ENCODE data around the gene ADARB1. TPM values are rescaled to one million over a fixed set of nuclear protein-coding genes. Genes with fewer than 3 reads are reported as not detected.

Gene ADARB1
- total RNA-seq, 1 experiment from 2014 or later: 29.6 TPM

DNA sequence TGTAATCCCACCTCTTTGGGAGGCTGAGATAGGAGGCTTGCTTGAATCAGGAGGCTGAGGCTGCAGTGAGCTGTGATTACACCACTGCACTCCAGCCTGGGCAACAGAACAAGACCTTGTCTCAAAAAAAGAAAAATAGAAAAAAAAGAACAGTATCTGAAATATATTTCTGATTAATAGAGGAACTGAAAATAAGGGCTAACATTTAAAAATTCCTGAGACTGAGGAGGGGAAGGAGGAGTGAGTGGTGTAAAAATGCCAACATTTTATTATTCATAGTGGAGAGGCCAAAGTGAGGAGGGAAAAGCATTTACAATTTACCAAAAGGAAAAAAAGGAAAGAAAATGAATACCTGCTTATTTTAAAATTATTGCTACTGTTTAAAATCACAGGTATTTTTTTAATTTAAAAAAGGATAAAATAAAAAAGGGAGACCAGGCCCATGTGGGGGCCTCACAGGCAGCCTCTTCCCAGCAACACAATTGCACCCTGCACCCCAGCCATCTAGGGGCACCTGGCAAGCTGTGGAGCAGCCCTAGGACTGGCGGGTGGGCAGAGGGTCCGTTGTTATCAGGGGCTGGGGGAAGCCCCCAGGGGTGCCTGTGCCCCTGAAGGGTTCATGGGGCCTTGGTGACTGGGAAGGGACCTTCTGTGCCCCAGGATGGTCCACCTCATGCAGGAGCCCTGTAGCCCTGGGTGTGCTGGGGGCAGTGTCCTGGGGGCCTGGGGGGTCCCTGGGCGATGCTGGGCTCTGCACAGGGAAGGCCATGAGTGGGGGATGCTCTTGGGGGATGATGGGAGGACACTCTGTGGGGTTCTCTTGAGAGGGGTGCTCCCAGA, 34.8 kb upstream of the ADARB1 start:
- DNase-seq (ENCODE audit: low read depth): no peak

DNA sequence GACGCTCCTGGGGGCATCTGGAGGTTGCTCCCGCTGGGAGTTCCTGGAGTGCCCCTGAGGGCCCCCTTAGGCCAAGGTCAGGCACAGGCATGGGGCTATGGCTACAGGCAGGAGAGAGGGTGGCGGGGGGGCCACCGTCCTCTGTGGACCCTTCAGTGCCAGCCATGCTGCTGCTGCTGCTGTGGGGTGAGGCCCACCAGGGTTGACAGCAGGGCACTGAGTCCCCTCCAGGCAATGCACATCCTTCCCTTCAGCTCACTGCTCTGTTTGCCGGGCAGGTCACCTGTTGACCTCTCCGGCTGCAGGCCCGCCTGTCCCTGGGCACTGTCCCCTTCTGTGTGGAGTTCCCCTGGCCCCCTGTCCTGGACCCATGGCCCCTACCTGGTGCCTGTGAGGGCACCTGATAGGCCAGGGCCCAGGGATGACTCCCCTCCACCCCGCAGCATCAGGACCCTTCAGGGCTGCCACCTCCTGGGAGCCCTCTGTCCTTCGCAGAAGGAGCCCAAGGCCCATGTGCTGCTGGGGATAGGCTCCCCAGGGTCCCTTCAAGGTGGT, 34.1 kb upstream of the ADARB1 start:
- DNase-seq (ENCODE audit: low read depth): no peak

DNA sequence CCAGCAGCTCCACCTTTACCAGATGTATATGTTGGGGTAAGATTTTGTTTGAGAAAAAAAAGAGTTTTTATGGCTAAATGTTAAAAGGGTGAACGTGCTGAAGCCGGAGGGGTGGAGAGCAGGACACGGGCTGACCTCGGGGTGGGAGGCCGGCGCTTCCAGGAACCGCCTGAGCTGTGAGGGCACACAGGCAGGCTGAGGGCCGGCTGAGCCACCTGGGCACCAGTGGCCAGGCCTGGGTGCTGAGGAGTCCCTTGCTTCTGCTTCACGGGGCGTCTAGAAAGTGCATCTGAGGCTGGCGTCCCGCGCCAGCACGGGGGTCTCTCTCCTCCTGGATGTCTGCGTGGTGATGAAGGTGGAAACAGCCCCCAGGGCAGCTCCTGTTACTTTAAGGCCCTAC, 33.6 kb upstream of the ADARB1 start:
- no peak for DNase-seq (ENCODE audit: low read depth)

DNA sequence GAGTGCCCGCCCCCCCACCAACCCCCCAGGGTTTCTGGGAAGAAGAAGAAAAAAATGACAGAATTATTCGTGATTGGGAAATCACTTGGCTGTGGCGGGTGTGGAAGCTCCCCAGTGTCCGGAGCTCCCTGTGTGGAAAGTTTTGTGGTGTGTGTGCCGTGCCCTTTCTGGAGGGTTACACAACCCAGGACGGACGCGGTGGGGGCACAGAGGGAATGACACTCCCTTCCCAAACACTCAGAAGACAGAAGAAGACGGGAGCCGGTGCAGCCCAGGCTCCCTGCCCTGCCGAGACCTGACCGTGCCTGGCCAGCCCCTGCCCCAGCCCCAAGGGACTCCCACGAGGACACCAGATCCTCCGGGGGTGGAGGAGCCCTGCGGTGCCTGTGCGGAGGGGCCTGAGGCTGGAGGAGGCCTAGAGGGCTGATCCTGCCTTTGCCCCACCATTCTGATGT, 33.0 kb upstream of the ADARB1 start:
- DNase-seq (ENCODE audit: low read depth): peak; percentile 82

DNA sequence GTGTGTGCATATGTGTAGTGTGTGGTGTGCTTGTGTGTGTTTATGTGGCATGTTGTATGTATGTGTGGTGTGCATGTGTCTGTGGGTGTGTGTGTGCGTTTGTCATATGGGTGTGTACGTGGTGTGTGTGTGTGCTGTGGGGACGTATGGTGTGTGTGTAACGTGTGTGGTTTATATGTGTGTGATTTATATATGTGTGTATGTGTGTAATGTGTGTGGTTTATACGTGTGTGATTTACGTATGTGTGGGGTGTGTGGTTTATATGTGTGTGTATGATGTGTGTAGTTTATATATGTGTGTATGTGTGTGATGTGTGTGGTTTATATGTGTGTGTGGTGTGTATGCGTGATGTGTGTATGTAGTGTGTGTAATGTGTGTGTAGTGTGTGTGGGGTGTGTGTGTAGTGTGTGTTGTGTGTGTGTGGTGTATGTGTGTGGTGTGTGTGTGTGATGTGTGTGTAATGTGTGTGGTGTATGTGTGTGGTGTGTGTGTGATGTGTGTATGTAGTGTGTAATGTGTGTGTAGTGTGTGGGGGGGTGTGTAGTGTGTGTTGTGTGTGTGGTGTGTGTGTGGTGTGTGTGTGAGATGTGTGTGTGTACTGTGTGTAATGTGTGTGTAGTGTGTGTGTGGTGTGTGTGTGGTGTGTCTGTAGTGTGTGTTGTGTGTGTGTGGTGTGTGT, 32.3 kb upstream of the ADARB1 start:
- DNase-seq (ENCODE audit: low read depth): no peak

DNA sequence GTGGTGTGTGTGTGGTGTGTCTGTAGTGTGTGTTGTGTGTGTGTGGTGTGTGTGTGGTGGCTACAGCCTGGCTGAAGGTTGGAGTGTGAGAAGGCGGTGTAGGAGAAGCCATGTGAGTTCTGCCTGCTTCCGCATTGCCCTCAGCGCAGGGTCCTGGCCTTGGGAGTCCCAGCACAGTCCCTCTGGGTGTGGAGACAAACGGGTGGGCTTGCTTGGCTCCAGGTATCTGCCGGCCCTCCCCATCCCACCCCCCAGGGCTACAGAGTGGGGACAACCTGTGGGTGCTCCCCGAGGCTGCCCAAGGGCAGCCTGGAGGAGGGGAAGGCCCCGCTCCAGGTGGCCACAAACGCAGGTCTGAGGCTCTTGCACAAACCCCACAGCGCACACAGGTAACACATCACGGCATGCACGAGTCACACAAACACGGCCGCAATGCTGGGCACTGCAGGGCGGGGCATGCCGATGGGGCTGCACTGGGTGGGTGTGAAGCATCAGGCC, 31.7 kb upstream of the ADARB1 start:
- DNase-seq (ENCODE audit: low read depth): no peak

DNA sequence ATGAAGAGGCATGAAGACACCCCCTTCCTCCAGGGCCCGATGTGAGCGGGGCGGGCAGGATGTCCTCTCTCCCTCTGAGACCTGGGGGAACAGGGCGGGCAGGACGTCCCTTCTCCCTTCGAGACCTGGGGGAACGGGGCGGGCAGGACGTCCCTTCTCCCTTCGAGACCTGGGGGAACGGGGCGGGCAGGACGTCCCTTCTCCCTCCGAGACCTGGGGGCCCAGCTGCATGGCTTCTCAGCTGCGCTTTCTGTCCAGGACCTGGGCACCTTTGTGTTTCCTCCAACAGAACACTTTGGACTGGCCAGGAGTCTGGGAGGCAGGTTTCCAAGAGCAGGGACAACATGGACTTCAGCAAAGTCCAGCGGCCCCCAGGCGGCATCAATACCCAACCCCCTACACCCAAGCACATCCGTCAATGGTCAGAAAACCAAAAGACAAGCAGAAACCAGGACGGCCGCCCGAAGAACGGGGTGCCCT, 30.8 kb upstream of the ADARB1 start:
- DNase-seq (ENCODE audit: low read depth): no peak

DNA sequence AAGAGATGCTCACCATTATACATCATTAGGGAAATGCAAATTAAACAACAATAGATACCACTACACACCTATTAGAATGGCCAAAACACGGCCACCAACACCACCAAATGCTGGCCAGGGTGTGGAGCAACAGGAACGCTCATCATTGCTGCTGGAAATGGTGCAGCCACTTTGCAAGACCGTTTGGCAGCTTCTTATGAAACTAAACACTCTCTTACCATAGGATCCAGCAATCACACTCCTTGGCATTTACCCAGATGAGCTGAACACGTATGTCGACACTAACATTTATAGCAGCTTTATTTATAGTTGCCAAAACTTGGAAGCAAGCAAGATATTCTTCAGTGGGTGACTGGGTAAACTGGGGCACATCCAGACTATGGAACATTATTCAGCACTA, 28.9 kb upstream of the ADARB1 start:
- no peak for DNase-seq (ENCODE audit: low read depth)

DNA sequence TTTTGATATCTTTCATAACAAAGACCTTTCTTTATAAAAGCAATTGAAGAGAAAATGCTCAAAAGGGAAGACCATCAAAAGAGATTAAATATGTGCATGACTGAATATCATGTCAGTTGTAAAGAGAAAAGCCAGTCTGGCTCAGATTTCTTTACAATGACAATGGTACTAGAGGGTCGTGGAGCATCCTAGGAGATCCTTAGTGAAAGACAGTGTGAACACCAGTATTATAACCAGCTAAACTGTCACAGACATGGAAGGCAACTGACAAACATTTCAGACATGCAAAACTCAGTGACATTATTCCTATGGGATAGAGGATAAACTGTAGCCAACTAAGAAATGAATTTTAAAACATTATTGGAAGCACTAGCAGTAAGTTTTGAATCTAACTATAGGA, 27.1 kb upstream of the ADARB1 start:
- no peak for DNase-seq (ENCODE audit: low read depth)

DNA sequence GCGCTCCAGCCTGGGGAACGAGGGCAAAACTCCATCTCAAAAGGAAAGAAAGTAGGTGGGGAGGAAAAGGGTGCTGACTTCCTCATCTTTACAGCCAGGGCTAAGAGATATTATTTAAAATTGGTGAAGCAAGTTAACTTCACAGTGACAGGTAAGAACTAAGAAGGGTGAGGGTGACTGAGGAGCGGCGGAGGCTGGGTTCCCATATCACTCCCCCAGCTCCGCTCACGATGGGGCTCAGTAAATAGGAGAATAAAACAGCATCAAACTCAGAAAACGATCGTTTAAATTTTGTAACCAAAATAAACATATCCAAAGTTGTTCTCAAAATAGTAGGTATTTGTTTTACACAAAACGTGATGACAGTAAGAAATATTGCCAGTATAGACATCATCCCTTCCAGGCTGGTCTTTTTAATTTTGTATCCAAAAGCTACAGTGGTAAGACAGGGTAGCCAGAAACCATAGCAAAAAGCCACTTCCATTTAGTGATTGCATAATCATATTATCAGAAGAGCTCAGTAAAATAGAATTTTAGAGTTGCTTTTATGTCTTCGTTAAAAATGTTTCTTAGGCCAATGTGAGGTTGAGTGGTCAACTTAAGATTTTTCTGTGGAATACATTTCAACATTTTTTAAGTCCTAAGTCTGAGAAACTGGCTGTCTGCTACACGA, 26.2 kb upstream of the ADARB1 start:
- no peak for DNase-seq (ENCODE audit: low read depth)

DNA sequence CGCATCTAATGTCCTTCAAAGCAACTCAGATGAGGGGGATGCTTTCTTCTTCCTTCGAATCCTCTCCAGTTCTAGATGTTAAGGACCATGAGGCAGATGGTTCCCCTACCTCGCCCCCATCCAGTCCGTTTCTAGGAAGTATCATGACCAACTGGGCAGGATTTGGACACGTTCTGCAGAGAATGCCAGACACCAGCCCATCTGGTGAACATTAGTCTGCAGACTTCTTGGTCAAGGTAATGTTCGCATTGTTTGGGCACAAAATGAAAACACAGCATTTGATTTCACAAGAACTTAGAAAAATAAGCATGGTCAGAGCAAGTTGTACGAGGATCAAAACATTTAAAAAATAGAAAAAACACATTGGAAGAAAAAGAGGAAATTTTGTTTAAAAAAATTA, 25.4 kb upstream of the ADARB1 start:
- no peak for DNase-seq (ENCODE audit: low read depth)

DNA sequence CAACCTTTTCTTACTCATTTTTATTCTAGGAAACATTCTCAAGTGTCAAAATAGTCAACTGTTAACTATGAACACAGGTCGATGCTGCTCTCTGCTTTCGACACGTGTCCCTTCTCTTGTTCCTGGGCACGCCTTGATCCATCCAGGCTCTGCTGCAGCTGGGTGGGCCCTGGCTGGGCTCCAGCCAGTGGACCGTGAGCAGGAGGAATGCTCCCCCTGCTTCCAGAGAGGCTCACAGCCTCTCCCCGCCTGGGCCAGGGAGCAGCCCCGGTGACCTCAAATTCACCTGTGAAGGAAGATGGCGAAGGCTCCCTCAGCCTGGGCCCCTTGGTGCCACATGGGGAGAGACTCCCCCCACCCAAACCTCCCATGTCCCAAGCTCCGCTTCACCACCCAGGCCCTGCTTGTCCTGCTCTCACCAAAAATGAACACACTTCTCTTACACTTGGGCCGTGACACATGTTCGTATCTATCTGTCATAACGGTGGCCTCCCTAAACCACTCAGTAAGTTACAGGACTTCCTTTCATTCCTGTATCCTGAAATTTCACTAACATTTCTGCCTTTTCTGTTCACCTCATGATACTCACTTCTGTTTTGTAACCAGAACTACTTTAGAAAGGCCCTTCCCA, 24.6 kb upstream of the ADARB1 start:
- peak; percentile 71 for DNase-seq (ENCODE audit: low read depth)

DNA sequence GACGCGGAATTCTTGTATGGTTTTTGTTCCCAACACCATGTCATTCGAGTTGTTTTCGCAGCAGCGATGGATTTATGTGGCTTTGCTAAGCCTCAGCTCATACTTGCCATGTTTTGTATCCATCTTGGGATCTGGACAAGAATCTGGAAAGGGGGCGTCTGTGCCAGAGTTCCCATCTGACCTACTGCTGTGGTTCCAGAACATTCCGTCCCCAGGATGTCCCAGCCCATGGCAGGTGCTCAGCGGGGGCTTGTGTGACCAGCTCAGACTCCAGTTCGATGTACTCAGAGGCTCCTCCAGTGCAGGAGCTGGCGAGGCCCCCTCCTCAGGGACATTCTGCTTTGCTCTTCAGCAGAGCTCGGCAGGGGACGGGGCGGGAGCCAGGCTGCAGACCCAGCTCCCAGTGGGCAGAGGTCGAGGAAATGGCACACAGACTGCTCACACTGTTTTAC, 24.0 kb upstream of the ADARB1 start:
- peak; percentile 94 for DNase-seq (ENCODE audit: low read depth)

DNA sequence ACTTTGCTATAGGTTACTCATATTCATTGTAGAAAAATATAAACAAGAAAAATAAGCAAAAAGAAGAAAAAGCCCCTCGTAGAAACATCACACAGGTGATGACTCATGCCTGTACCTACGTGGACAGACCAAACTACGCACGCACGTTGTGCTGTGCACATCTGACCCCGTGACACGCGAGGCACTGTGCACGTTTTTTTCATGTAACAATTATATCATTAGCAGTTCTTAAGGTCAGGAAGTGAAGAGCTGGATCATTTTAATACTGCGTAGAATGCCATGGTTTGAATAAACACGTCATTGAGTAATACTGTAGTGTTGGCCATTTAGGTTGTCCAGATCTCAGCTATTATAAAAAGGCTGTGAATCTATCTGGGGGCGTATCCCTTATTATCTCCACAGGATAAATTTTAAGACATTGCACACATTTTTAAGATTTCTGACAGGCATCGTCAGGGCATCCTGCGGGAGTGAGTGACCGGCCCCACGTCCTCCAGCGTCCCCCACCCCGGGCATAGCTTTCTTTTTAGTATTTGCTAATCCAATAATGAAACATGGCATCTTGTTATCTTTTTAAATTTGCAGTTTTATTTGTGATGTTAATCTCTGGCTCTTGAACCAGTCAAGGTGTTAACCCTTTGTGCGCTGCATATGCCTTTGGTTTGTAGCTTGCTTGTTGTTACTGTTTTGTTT, 23.4 kb upstream of the ADARB1 start:
- peak; percentile 91 for DNase-seq (ENCODE audit: low read depth)

DNA sequence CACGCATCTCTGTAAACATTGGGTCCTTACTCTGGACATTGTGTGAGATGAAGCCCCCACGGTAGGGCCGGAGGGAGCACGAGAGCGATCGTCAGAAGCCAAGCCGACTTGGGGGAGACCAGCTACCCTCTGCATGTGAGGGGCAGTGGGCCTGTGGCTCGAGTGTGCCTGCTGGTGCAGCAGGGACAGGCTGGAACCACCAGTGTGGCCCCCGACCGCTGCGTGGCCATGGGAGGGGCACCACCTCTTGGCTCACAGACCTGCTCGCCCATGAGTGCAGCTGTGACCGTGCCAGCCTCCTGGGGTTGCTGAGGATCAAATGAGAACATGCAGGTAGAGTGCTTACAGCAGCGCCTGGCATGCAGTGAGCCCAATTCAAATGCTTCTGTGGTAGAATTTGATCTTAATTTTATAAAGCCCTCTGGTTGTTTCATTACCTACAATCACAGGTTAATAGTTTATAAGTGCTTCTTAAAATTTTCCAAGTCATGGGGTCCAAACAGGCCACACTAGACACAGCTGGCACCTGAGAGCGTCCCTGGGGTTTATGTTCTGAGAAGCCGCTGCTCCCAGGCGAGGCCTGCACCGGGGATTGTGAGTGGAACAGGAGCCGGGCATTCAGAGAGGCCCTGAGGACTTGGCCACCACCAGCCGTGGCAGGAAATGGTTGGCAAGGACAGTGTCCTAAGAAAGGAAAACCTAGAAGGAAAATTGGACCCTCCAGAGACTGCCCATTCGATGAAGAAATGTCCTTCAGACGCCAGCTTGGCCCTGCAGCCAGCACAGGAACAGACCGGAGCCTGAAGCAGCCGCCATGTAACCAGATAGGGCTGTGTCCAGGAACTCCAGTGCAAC, 22.6 kb upstream of the ADARB1 start:
- DNase-seq (ENCODE audit: low read depth): no peak

DNA sequence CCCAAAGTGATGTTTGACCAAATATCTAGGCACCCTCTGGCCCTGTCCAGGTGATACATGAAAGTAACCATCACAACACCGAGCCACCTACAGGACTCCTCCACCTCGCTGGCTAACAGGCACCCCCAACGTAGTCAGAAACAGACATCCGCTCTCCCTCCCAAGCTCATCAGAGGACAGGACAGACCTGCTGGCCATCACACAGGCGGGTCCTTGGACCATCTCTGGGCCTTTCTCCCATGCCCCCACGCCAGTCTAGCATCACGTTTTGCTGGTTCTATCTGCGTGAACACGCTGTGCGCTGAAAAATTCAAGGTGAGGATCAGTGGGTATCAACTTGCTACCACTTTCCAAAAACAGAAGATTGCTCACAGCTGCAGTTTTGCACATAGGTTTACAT, 21.4 kb upstream of the ADARB1 start:
- DNase-seq (ENCODE audit: low read depth): no peak

DNA sequence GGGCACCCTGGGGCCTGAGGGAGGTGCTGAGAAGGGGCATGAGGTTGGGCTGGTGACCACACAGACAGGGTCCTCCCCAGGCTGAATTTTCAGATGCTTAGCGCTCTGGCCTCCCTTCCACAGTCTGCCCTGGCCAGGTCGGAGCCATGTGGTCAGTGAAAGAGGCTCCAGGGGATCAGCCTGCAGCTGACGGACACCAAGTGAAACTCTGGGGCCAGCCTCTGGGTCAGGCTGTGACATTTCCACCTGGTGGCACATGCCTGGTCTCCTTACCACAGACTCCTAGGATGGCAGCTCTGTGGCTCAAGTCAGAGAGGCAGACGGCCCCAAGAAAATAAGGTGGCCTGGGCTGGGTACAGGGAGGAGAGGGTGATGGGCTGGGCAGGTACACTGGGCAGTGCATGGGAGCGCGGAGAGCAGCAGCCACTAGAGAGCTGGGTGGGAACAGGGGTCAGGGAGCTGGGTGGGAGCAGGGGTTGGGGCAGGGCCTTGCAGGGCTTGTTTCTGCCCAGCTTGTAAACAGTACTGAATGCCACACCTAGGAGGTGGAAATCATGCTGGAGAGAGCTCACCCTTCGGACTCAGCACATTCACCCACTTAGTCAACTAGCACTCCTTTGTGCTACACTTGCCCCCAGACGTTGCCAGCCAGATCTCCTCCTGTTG, 20.7 kb upstream of the ADARB1 start:
- DNase-seq (ENCODE audit: low read depth): no peak

DNA sequence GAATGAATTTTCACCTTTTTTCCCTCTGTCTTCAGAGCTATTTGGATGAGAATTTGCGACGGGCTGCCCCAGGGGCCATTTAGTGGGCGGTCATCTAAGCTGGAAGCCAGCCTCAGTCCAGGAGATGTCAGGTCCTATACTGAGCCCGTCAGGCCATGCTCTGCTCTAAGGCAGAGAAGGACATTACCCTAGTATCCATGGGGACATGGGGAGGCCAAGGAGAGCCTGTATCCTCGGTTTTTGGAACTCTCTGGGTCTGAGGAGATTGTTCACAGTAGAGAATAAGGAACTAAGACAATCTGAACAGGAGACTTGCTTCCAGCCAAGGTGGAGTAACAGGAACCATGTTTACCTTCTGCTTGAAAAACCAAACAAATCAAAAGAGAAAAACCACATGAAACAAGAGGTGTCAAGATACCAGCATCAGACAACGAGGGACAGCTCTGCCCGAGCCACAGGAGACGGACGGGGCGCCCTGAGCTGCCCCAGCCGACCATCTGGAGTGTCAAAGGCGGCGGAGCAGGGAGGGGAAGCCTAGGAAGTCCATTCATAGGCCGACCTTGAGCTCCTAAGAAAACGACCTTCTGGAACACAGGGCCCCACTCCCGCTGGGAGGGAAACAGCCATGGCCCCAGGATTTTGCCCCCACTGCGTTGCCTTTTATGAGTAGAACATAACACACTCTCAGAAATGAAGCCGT, 20.0 kb upstream of the ADARB1 start:
- DNase-seq (ENCODE audit: low read depth): no peak
